Measurements from ENCODE around the gene WDR86. TPM values are rescaled to one million over a fixed set of nuclear protein-coding genes. Genes with fewer than 3 reads are reported as not detected.

WDR86 gene
- total RNA-seq, 1 experiment from 2014 or later, result 7.7 TPM

- no TSS peak for BruUV-seq (replicated peaks)
- ChIA-PET CTCF (interaction anchor here (0.6 kb wide), 1 partner anchor 32 kb away, joined by 6 read pairs; no protein-coding TSS in a partner anchor), POLR2A (ENCODE audit: unreplicated experiment) (no interaction called here)
- Histone ChIP-seq H3K9me2 (ENCODE audit: insufficient read depth) (no peaks in the 10 kb centered on the region), H3K4me2 (no peak overlapping the region), H3K4me1 (replicated peaks; ENCODE audit: insufficient read depth) (peaks cover 28% of the 10 kb centered on the region), H3K79me2 (ENCODE audit: low read depth) (peaks cover 25% of the 10 kb centered on the region), H3K4me3 (no peak overlapping the region), H3K36me3 (ENCODE audit: low read depth) (peaks cover 37% of the 10 kb centered on the region), H3K9me3 (ENCODE audit: insufficient read depth, low read depth) (no peaks in the 10 kb centered on the region), H4K20me1 (ENCODE audit: insufficient read depth) (peaks cover 24% of the 10 kb centered on the region), H3K27ac (no peak overlapping the region), H3K27me3 (ENCODE audit: insufficient read depth, low read depth) (no peaks in the 10 kb centered on the region), H2AFZ (no peak overlapping the region), H3F3A (ENCODE audit: insufficient read depth, low read depth) (peaks cover 35% of the 10 kb centered on the region)
- intact Hi-C loops (cut with micrococcal nuclease; ENCODE audit: unreplicated experiment), result no loop called here
- no peak for DNase-seq
- TF ChIP-seq EZH2 (IDR thresholded peaks at IDR 0.05; ENCODE audit: low read depth), result no peak
- no peak for TF ChIP-seq CTCF (conservative IDR thresholded peaks at IDR 0.05)
Measured at GRCh38 chr7:151347200-151347599, 62.6 kb downstream of the WDR86 start.

- no peak for TF ChIP-seq EZH2 (IDR thresholded peaks at IDR 0.05; ENCODE audit: low read depth)
- TF ChIP-seq CTCF (conservative IDR thresholded peaks at IDR 0.05), result no peak
- no peak for DNase-seq
- Histone ChIP-seq H3K27ac (peak overlapping the region; percentile 54), H3K9me3 (ENCODE audit: insufficient read depth, low read depth) (no peaks in the 10 kb centered on the region), H2AFZ (no peak overlapping the region), H3K79me2 (ENCODE audit: low read depth) (peaks cover 27% of the 10 kb centered on the region), H3F3A (ENCODE audit: insufficient read depth, low read depth) (peaks cover 35% of the 10 kb centered on the region), H3K9me2 (ENCODE audit: insufficient read depth) (no peaks in the 10 kb centered on the region), H3K4me2 (peak overlapping the region; percentile 38), H3K4me3 (no peak overlapping the region), H4K20me1 (ENCODE audit: insufficient read depth) (peaks cover 24% of the 10 kb centered on the region), H3K36me3 (ENCODE audit: low read depth) (peaks cover 37% of the 10 kb centered on the region), H3K4me1 (replicated peaks; ENCODE audit: insufficient read depth) (peaks cover 28% of the 10 kb centered on the region), H3K27me3 (ENCODE audit: insufficient read depth, low read depth) (no peaks in the 10 kb centered on the region)
- ChIA-PET POLR2A (ENCODE audit: unreplicated experiment) (interaction anchor here (0.6 to 0.8 kb wide), 2 partner anchors 254 to 1145 kb away, joined by 7 to 8 read pairs; no protein-coding TSS in a partner anchor), CTCF (no interaction called here)
- intact Hi-C loops (cut with micrococcal nuclease; ENCODE audit: unreplicated experiment), result no loop called here
- no TSS peak for BruUV-seq (replicated peaks)
Measured at GRCh38 chr7:151346470-151346769, 63.4 kb downstream of the WDR86 start.

GRCh38 chr7:151345576-151346469, 64.0 kb downstream of the WDR86 start:
- Histone ChIP-seq H3K79me2 (ENCODE audit: low read depth) (peaks cover 27% of the 10 kb centered on the region), H3K4me1 (replicated peaks; ENCODE audit: insufficient read depth) (peaks cover 28% of the 10 kb centered on the region), H4K20me1 (ENCODE audit: insufficient read depth) (peaks cover 23% of the 10 kb centered on the region), H2AFZ (no peak overlapping the region), H3K9me2 (ENCODE audit: insufficient read depth) (no peaks in the 10 kb centered on the region), H3K27ac (peak overlapping the region; percentile 54), H3K9me3 (ENCODE audit: insufficient read depth, low read depth) (no peaks in the 10 kb centered on the region), H3K4me3 (0 out of 2 replicates have a peak overlapping the region, but pooled peaks have one; percentile 7), H3K27me3 (ENCODE audit: insufficient read depth, low read depth) (no peaks in the 10 kb centered on the region), H3K4me2 (peak overlapping the region; percentile 38), H3F3A (ENCODE audit: insufficient read depth, low read depth) (peaks cover 35% of the 10 kb centered on the region), H3K36me3 (ENCODE audit: low read depth) (peaks cover 31% of the 10 kb centered on the region)
- TF ChIP-seq EZH2 (IDR thresholded peaks at IDR 0.05; ENCODE audit: low read depth), result no peak
- no peak for TF ChIP-seq CTCF (conservative IDR thresholded peaks at IDR 0.05)
- ChIA-PET POLR2A (ENCODE audit: unreplicated experiment) (interaction anchor here (0.6 to 0.8 kb wide), 2 partner anchors 254 to 1144 kb away, joined by 7 to 8 read pairs; no protein-coding TSS in a partner anchor), CTCF (no interaction called here)
- DNase-seq, result no peak
- no TSS peak for BruUV-seq (replicated peaks)
- intact Hi-C loops (cut with micrococcal nuclease; ENCODE audit: unreplicated experiment), result no loop called here
